ENCODE measurements around the gene EMP3. TPM values are rescaled to one million over a fixed set of nuclear protein-coding genes. Genes with fewer than 3 reads are reported as not detected.

EMP3 gene
- total and polyA plus RNA-seq, 2 of the 4 experiments (the other 2 are of a cell fraction) = 147 to 632 TPM

DNA sequence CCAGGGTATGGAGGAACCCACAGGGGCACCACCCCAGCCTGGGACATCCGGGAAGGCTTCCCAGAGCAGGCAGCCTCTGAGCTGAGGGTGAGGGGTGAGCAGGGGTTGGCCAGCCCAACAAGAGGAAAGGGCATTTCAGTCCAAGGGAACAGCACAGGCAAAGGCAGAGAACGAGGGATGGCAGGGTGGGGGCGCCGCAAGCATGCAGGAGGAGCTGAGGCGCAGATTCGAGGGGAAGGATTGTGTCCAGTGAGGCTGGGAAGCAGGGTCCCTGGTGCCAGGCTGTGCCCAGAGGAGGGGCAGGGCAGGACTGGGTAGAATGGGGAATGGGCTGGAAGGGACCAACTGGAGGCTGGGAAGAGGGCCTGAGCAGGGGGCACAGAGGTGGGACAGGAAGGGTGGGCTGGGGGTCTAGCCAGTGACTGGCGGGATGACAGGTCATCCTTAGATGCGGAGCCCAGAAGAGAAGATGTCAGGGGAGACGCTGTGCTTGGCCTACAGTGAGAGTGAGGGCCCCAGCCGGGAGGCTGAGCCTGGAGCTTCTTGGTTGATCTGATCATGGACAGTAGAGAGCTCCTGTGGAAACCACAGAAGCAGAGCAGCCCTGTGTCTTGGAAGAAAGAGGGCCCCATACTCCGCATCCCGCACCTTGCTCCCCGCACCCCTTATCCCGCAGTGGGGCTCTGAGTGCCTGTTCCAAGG is 13.6 kb downstream of the EMP3 start:
- H2AK9ac ChIP-seq (replicated peaks; ENCODE audit: low read depth, low read length, poor library complexity) = peak overlapping the region; percentile 50
- H2BK20ac ChIP-seq (ENCODE audit: low read depth, low read length) = no peak overlapping the region
- H2AFZ ChIP-seq (replicated peaks; ENCODE audit: low read length, poor library complexity) = no peak overlapping the region
- H4K8ac ChIP-seq (ENCODE audit: low read depth in 2 of 2, low read length in 2 of 2) = no peak overlapping the region
- H3K9ac ChIP-seq (ENCODE audit: low read depth, low read length) = no peak overlapping the region
- no peaks in the 10 kb centered on the region for H3K27me3 ChIP-seq (ENCODE audit: control insufficient read depth, insufficient read depth, low read length)
- no peak overlapping the region for H3K18ac ChIP-seq (ENCODE audit: low read depth, low read length)
- H4K91ac ChIP-seq (ENCODE audit: insufficient read depth, low read depth, low read length) = no peak overlapping the region
- 92% methylated on average over 10 of the region's 14 CpGs; no CpG with 5 or more reads in 1 of the 2 experiments for WGBS, 2 experiments (ENCODE audit: extremely low coverage in 2 of 2, insufficient read length in 1 of 2)
- no peak overlapping the region for H3K23ac ChIP-seq (ENCODE audit: low read depth, low read length)
- no peaks in the 10 kb centered on the region for H3K4me1 ChIP-seq (ENCODE audit: control insufficient read depth, insufficient read depth, low read length)
- no peak overlapping the region for H3K4ac ChIP-seq (ENCODE audit: low read depth, low read length)
- H3K9me3 ChIP-seq (ENCODE audit: control insufficient read depth, insufficient read depth, low read length) = no peaks in the 10 kb centered on the region
- intact Hi-C loops (cut with micrococcal nuclease) (no loop called here), in situ Hi-C loops (cut with MboI; ENCODE audit: low sequenced_read_pairs) (no loop called here), dilution Hi-C loops (cut with HindIII; ENCODE audit: low sequenced_read_pairs, unreplicated experiment) (no loop called here)
- H3K56ac ChIP-seq (ENCODE audit: extremely low read depth, insufficient read depth, low read length) = no peak overlapping the region
- no peak overlapping the region for H3K4me3 ChIP-seq (ENCODE audit: insufficient read depth, low read depth, low read length)
- H2BK120ac ChIP-seq (ENCODE audit: low read depth, low read length) = no peak overlapping the region
- peaks cover 6% of the 10 kb centered on the region; the same call in 1 of the 2 replicates for H3K9me1 ChIP-seq (ENCODE audit: insufficient read depth, low read length)
- H3K79me1 ChIP-seq (ENCODE audit: low read depth in 1 of 2, low read length in 2 of 2) = no peaks in the 10 kb centered on the region
- H2BK15ac ChIP-seq (ENCODE audit: low read depth, low read length) = no peak overlapping the region
- TF ChIP-seq RFX5 (IDR thresholded peaks at IDR 0.05; ENCODE audit: low read depth, low read length) = no peak
- TF ChIP-seq MAFK (IDR thresholded peaks at IDR 0.05; ENCODE audit: low read depth, low read length) = no peak
- TF ChIP-seq MXI1 (IDR thresholded peaks at IDR 0.05; ENCODE audit: borderline replicate concordance, low read depth, low read length) = no peak
- no peak for TF ChIP-seq CTCF (conservative IDR thresholded peaks at IDR 0.05; ENCODE audit: low read depth, low read length)
- TF ChIP-seq POLR2A (IDR thresholded peaks at IDR 0.05; ENCODE audit: low read depth, low read length) = no peak
- TF ChIP-seq NFE2L2 (IDR thresholded peaks at IDR 0.05; ENCODE audit: low read depth, low read length) = no peak
- TF ChIP-seq FOS (IDR thresholded peaks at IDR 0.05; ENCODE audit: low read depth, low read length) = no peak
- no peak overlapping the region for H2BK5ac ChIP-seq (ENCODE audit: low read depth, low read length, poor library complexity, severe bottlenecking)
- no TSS peak for BruUV-seq (replicated peaks)
- H2AK5ac ChIP-seq (ENCODE audit: low read depth, low read length) = no peak overlapping the region
- ATAC-seq (ENCODE audit: low read depth) (no peak), DNase-seq (no peak)
- H4K5ac ChIP-seq (ENCODE audit: low read depth, low read length) = no peak overlapping the region
- H4K20me1 ChIP-seq (ENCODE audit: insufficient read depth, low read length) = no peaks in the 10 kb centered on the region
- POLR2A ChIA-PET (ENCODE audit: unreplicated experiment) = no interaction called here
- H3K27ac ChIP-seq (ENCODE audit: insufficient read depth, low read length) = no peak overlapping the region
- no peak overlapping the region for H3K4me2 ChIP-seq (ENCODE audit: low read depth, low read length)
- H3K14ac ChIP-seq (replicated peaks; ENCODE audit: low read depth, low read length) = no peak overlapping the region
- no peaks in the 10 kb centered on the region for H3K36me3 ChIP-seq (ENCODE audit: control insufficient read depth, insufficient read depth, low read length)
- CTCF ChIA-PET = no interaction called here

Data from IMR-90 (cell line).